ENCODE measurements around the gene MELTF.

The MELTF gene

GRCh38 chr3:197027151-197027895 lies 2.3 kb downstream of the MELTF start:
- DNase-seq (ENCODE audit: insufficient read length, low spot score) (no peak), FAIRE-seq (no peak)

GRCh38 chr3:197026481-197026866 lies 3.1 kb downstream of the MELTF start:
- DNase-seq (ENCODE audit: insufficient read length, low spot score): no peak

GRCh38 chr3:197025736-197026480 lies 3.7 kb downstream of the MELTF start:
- DNase-seq (ENCODE audit: insufficient read length, low spot score) (no peak), FAIRE-seq (no peak)

More at GRCh38 chr3:197026481-197026866, 3.1 kb downstream of the MELTF start:
- FAIRE-seq: no peak

GRCh38 chr3:197024881-197025735 lies 4.5 kb downstream of the MELTF start:
- DNase-seq (ENCODE audit: insufficient read length, low spot score): no peak
- no peak for FAIRE-seq

GRCh38 chr3:197023998-197024651 lies 5.5 kb downstream of the MELTF start:
- FAIRE-seq (no peak), DNase-seq (ENCODE audit: insufficient read length, low spot score) (no peak)

- DNase-seq (ENCODE audit: insufficient read length, low spot score) (peak; percentile 65), FAIRE-seq (peak; percentile 98)
Measured at GRCh38 chr3:197023241-197023997, 6.2 kb downstream of the MELTF start.

- DNase-seq (ENCODE audit: insufficient read length, low spot score) (no peak), FAIRE-seq (peak; percentile 80)
Measured at GRCh38 chr3:197022405-197023231, 7.0 kb downstream of the MELTF start.

GRCh38 chr3:197021729-197022404 lies 7.8 kb downstream of the MELTF start:
- FAIRE-seq (no peak), DNase-seq (ENCODE audit: insufficient read length, low spot score) (no peak)

GRCh38 chr3:197021231-197021630 lies 8.4 kb downstream of the MELTF start:
- DNase-seq (ENCODE audit: insufficient read length, low spot score) (no peak), FAIRE-seq (no peak)

GRCh38 chr3:197019535-197019934 lies 10.1 kb downstream of the MELTF start:
- FAIRE-seq (no peak), DNase-seq (ENCODE audit: insufficient read length, low spot score) (no peak)

GRCh38 chr3:197019021-197019420 lies 10.6 kb downstream of the MELTF start:
- no peak for FAIRE-seq
- no peak for DNase-seq (ENCODE audit: insufficient read length, low spot score)

- DNase-seq (ENCODE audit: insufficient read length, low spot score) (no peak), FAIRE-seq (no peak)
Measured at GRCh38 chr3:197017003-197017402, 12.6 kb downstream of the MELTF start.

- FAIRE-seq (no peak), DNase-seq (ENCODE audit: insufficient read length, low spot score) (no peak)
Measured at GRCh38 chr3:197015790-197016736, 13.6 kb downstream of the MELTF start.

GRCh38 chr3:197014942-197015575 lies 14.6 kb downstream of the MELTF start:
- no peak for DNase-seq (ENCODE audit: insufficient read length, low spot score)
- no peak for FAIRE-seq

GRCh38 chr3:197014024-197014423 lies 15.6 kb downstream of the MELTF start:
- FAIRE-seq (no peak), DNase-seq (ENCODE audit: insufficient read length, low spot score) (no peak)

- no peak for FAIRE-seq
- no peak for DNase-seq (ENCODE audit: insufficient read length, low spot score)
Measured at GRCh38 chr3:197012540-197012883, 17.1 kb downstream of the MELTF start.
